ENCODE results near the gene RPS10.

DNA sequence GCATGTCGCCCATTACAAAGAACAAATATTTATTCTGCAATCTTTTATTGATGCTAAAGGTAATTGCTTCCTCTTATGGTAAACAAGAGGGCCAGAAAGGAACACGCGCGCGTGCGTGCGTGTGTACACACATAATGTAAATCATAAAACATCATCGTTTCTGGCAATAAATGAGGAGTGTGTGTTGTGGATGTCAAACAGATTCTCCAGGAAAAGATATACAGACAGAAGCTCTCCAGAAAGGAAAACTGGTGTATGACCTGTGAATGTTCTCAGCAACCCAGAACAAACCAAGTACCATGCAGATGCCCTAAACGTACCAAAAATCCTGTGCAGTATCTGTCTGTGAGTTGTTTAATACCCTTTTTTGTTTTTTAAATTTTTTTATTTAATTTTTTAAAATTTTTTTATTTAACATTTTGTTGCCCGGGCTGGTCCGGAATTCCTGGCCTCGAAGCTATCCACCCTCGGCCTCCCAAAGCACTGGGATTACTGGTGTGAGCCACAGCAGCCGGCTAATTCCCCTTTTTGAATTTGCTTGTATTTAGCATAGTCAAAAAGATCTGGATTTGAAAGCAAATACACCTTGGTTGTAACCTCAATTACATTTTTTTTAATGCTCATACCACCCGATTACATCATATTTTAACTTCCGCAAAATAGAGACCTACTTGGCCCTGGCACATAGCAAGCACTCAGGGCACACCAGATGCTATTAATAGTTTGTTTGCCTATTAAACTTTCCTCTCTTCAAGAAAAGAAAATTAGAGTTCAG lies 32.5 kb downstream of the RPS10 start:
- TF ChIP-seq, protein P1, sequence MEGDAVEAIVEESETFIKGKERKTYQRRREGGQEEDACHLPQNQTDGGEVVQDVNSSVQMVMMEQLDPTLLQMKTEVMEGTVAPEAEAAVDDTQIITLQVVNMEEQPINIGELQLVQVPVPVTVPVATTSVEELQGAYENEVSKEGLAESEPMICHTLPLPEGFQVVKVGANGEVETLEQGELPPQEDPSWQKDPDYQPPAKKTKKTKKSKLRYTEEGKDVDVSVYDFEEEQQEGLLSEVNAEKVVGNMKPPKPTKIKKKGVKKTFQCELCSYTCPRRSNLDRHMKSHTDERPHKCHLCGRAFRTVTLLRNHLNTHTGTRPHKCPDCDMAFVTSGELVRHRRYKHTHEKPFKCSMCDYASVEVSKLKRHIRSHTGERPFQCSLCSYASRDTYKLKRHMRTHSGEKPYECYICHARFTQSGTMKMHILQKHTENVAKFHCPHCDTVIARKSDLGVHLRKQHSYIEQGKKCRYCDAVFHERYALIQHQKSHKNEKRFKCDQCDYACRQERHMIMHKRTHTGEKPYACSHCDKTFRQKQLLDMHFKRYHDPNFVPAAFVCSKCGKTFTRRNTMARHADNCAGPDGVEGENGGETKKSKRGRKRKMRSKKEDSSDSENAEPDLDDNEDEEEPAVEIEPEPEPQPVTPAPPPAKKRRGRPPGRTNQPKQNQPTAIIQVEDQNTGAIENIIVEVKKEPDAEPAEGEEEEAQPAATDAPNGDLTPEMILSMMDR (IDR thresholded peaks at IDR 0.05; ENCODE audit: borderline replicate concordance, extremely low read depth, low read length, poor library complexity, severe bottlenecking), result no peak
- TF ChIP-seq EZH2 (IDR thresholded peaks at IDR 0.05; ENCODE audit: borderline replicate concordance, low read depth, low read length, severe bottlenecking), result no peak
